GM19467 (cell line): ENCODE results near the gene OR51F2.
"Not testable (repeated sequence)": the region's sequence is repeated elsewhere in the genome, so short reads cannot be mapped to it uniquely, and the experiment has no call there.

Experiments used
- ATAC-seq: cut with Tn5 transposase; IDR thresholded peaks from one replicate; pipeline ENCODE4 v1.9.1; 2021; ENCODE audit warnings: mild to moderate bottlenecking, moderate library complexity; ENCODE audit not compliant: unreplicated experiment

Gene OR51F2, protein sequence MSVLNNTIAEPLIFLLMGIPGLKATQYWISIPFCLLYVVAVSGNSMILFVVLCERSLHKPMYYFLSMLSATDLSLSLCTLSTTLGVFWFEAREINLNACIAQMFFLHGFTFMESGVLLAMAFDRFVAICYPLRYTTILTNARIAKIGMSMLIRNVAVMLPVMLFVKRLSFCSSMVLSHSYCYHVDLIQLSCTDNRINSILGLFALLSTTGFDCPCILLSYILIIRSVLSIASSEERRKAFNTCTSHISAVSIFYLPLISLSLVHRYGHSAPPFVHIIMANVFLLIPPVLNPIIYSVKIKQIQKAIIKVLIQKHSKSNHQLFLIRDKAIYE

DNA sequence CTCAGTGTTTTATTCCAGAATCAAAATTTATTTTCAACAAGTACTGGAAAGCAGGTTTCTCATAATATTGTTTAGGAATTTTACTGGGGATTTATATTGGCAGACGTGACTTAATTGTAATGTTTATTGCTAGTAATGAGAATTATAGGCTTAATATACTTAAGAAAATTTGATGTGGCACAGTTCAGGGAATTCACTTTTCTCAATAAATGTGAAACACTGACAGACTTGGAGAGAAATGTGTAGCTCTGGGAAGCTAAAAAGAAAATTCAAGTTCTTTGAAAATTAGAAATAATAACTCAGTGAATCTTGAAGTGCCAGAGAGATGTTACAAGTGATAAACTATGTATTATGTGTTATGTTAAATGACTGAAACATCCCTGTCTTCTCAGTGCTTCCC, at the start of gene OR51F2:
TSS of gene OR51F2 (plus strand) at position 301 of the 400 bp plus-strand sequence. CDS start 101 bp downstream, outside the sequence.
- no peak for ATAC-seq

DNA sequence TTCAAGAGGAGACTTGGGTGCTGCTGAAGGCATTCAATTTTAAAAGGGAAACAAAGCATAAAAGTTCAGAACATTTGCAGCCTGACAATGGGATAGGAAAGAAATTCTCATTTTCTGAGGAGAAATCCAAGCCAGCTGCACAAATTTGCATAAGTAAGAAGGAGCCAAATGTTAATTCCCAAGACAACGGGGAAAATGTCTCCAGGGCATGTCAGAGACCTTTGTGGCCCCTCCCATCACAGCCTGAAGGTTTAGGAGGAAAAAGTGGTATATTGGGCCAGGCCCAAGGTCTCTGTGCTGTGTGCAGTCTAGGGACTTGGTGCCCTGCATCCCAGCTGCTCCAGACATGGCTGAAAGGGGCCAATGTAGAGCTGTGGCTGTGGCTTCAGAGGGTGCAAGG, 38.7 kb upstream of the OR51F2 start:
- ATAC-seq: no peak

DNA sequence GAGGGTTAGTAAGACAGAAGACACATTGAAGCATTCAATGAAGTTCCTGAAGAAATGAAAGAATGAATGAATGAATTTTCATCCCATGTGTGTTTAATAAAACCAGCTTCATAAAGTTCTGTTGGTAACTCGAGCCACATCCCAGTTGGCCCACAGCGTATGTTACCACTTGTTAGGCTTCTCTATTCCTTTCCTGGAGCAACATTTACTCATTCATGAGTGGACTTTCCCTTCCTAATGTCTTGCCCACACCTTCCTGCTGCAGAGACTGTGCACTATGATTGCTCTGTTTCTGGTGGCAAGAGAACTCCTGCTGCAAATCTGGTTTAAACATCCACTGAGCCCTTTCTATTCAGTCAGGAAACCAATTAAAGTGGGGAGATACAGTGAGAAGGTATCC, 23.9 kb upstream of the OR51F2 start:
- ATAC-seq: no peak

DNA sequence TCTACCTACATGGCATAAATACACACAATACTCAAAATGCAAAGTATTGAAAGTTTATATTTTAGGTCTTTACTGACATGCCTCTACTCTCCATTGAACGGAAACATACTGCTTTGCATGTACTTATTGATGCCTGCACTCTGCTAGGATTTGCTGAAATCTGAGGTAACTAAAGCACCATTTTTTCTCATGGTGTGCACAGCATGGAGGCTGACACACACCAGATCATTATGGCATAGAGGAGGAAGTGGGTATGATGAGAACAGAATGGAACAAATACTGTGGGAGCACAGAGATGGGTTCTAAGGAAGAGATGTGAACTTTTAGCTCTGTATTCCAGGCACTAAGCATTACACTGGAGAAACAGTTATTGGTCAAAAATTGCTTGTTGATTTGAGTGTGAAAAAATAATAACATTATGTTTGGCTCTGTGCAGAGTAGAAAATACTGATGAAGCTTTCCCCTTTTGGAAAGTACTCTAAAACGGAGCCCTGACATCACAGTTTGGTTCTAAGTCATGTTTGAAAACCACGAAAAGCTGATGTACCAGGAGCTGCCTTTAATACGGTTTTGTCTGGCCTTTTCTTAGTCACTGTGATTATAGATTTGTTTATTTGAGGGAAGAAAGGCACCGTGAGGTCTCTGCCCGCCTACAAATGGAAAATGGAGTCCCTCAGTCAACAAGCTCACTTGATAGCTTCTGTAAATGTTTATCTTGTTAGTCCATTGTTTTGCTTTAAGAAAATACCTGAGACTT, 22.5 kb upstream of the OR51F2 start:
- no peak for ATAC-seq

DNA sequence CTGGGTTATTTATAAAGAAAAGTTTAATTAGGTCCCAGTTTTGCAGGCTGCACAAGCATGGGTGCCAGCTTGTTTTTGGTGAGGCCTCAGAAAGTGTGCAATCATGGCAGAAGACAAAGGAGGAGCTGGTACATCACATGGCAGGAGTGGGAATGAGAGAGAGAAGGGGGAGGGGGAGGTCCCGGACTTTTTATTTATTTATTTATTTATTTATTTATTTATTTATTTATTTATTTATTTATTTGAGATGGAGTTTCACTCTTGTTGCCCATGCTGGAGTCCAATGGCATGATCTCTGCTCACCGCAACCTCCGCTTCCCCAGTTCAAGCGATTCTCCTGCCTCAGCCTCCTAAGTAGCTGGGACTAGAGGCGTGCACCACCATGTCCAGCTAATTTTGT, 19.8 kb upstream of the OR51F2 start:
- not testable (repeated sequence) for ATAC-seq

DNA sequence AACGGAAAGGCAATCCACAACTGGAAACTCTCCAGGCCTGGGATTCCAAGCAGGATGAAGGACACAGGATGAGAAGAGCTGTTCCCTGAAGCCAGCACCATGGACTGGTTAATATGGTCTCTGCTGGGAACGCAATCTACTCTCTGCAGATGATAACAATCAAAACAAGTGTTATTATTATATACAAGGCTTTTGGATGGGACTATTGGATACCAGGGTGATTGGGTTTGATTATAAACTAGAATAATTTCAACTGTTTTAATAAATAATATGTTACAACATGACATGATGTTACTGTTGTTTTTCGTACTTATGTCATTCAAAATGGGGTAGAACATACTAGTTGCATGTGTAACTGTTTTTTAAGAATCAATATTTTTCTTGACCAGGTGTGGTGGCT, 16.8 kb upstream of the OR51F2 start, which contains the start of gene OR52R1:
TSS of gene OR52R1 (minus strand) at position 101 of the 400 bp plus-strand sequence. CDS start at position 101, 0 bp downstream.
- no peak for ATAC-seq

DNA sequence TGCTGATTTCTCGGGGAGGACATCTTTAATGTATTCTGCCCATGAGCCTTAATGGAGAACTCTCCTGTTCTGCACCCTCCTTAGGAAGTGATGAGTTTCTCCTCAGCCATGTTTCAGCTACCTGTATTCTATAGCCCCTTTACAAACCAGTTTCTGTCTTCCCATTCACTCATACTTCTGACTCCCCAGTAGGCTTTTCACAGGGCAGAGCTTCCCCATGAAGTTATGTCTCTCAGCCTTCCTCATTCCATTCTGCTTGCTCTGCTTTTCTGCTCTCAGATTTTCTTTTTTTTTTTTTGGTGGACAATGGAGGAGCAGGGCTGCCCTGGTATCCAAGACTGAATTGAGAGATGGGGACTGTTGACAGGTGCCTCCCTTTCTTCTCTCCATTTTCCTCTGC, 12.6 kb upstream of the OR51F2 start:
- ATAC-seq: no peak

DNA sequence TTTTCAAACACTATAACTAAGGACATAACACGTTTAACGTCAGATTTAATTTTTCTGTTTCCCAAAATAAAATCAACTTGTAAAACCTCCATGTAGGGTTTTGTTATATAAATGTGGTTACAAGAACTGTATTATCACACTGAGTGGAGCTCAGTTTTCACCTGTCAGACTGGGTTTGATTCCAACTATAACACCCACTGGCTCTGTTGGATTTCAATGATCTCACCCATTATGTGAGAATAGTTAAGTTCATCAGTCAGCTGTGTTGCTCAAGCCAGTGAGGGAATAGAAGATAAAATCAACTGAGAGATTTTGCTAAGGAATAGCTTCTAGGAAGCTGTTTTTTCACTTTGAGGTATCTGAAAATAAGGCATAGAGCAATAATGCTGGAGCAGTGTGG, 11.9 kb upstream of the OR51F2 start:
- no peak for ATAC-seq

DNA sequence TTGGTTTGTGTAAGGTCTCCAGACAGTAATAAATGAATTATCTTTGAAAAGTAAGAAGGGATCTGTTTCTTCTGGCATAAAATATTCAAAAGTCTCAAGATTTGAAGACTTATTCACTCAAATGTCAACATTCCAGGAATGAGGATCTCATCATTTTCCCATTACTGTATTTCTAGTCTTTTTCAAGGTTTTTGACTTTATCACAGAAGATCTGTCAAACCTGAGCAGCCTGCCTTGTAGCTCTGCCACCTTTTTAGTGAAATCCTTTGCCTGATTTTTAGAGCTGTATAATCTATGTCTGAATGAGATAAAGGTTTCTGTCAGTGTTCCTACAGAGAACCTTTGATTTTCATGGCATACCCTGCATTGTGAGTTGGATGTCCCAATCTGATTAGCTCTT, 4.0 kb downstream of the OR51F2 start:
- no peak for ATAC-seq

DNA sequence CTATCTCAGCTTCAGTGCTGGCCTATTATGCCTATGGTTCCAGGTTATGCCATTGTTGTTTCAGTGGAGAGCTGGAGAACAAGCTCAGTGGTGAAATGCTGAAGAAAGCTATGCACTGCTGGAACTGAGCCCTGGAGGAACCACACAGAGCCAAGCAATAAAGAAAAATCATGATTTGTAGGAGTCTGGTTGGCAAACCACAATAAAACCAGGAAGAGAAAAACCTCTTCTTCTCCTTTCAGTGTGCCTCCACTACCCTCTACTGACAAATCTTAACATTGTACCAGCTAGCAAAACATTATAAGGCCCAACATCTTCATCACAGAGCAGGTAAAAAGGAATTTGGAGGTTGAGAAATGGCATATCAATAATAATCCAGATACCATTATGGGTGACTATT, 5.3 kb downstream of the OR51F2 start:
- ATAC-seq: no peak

DNA sequence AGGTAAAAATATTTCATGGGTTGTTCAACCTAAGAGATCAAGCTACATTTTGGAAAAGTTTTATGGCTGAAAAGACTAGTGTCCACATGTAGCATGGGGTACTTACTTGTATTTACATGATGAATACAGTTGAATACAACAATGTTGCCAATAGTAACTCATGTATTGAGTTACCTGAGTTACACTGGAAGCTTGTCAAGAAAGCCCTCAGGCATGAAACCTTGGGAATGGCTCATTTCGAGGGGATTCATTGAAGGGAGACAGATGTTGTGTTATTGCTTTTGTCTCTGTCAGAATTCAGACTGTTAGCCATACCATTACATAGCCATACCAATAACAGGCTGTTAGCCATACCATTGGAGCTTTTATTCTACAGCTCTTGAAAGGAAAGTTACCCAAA, 9.2 kb downstream of the OR51F2 start:
- ATAC-seq: no peak

DNA sequence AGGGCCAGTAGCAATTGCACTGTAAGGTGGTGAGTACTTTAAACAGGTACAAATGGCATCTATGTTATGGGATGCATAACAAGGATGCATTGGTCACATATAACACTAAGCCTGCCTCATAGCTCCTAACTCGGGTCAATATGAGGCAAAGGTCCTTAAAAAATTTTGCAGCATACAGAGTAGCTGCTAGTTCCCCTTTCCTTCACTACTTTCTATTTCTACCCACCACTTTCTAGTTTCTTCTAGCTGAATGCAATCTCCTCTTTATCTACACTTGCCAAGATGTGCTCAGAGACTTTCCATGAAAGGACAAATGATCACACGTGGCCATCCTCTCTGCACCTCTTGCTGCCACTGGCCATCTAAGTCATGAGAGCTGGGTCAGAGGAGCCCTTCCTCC, 9.8 kb downstream of the OR51F2 start:
- ATAC-seq: no peak

DNA sequence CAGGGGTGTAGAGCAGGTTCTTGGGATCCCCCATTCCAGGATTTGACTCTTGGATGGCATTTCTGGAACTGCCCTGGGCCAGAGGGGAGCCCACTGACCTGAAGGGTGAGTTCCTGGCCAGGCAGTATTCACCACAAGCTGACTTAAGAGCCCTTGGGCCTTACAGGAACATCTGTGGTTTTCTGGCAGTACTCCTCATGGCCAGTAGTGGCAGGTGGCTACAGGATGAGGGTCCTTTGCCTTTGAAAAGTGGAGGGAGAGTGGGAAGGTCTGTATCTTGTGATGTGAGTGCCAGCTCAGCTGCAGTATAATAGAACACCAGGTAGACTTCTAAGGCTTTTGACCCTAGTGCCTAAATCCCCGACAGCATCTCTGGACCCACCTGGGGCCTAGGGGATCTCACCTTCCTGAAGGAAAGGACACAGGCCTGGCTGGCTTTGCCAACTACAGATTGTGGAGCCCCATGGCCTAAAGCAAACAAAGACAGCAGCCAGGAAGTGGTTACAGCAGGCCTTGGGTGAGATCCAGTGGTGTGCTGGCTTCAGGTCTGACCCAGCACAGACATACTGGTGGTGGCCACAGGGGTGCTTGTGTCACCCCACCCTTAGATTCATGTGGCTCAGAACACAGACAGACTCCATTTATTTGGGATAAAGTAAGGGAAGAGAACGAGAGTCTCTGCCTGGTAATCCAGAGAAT, 18.9 kb downstream of the OR51F2 start:
- no peak for ATAC-seq

DNA sequence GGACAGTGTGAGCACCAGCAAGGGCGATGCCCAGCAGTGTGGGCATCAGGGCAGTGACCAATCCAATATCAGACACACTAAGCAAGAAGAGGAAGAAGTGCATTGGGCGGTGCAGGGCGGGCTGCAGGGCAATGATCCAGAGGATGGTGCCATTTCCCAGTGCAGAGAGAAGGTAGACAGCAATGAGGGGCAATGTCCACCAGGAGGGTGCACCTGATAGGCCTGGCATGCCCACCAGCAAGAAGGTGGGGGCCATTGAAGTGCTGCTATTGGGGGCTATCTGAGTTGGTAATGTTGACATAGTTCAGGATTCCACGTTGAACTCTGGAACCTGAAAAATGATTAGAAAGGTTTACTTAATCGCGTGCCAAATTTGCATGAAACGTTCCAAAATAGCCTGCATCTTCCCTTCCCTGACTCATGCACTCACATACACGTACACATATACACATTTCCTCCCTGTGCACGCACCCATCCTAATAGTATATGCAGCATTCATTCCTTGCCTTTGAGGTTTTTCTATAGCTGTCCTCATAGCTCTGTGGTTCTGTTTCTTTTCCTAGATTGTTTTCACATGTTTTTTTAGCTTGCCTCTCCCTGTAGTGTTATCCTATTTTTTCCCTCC, 27.9 kb downstream of the OR51F2 start, which contains the start of gene OR51S1:
TSS of gene OR51S1 (minus strand) at position 301 of the 625 bp plus-strand sequence. CDS start at position 301, 0 bp downstream.
- no peak for ATAC-seq

DNA sequence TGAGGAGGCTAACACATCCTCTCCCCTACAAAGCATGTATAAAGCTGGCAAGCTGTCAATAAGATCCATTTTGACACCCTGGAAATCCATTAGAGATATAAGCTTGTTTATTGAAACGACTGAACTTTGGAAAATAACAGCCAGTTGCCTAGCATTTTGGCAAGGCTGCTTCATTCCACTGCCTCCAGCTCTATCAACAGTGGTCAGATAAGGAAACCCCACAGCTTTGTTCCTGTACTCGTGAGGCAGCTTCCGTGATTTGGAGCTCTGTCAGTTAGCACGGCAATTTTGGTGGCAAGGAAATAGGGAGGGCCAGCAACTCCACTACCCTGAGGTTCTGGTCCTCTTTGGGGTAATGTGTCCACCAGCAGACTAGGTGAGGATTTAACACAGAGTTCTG, 29.9 kb downstream of the OR51F2 start:
- ATAC-seq: no peak

DNA sequence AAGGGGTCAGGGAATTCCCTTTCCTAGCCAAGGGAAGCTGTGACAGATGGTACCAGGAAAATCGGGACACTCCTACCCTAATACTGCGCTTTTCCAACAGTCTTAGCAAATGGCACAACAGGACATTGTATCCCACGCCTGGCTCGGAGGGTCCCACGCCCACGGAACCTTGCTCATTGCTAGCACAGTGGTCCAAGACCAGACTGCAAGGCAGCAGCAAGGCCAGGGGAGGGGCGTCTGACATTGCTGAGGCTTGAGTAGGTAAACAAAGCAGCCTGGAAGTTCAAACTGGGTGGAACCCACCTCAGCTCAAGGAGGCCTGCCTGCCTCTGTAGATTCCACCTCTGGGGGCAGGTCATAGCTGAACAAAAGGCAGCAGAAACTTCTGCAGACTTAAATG, 33.2 kb downstream of the OR51F2 start:
- ATAC-seq: not testable (repeated sequence)

DNA sequence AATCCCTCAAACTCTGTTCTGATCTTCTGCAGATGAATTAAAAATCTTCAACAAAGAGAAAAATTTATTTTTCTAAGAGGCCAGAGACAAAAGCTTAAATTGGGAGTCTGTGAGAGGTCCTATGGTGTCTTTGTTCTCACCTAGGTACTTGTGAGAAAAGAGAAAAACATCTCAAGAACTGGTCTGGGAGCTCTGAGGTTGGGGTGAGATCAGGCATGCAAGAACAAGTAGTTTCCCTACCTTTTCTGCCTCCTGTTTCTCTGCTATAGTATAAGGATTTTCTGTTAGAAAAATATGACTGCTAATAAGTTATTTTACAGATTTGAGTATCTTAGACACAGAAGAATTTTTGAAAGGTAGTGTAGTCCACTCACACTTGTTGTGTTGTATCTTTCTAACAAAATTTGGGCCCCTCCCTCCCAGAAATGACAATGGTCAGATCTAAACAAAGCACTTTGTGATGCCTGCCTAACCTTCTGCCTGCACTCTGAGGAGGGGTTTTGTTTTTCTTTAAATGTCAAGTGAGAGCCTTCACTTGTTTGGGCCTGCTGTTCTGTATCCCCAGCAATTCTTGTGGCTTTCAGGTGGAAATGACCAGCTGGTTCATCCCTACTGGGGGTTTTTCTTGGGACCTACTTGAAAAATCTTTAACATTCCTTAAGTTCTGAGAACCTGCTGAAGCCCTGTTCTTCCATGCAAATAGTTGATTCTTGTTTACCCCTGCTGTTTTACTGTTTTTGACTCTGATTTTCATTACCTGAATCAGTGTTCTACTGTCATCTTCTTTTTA, 41.5 kb downstream of the OR51F2 start:
- ATAC-seq: no peak

DNA sequence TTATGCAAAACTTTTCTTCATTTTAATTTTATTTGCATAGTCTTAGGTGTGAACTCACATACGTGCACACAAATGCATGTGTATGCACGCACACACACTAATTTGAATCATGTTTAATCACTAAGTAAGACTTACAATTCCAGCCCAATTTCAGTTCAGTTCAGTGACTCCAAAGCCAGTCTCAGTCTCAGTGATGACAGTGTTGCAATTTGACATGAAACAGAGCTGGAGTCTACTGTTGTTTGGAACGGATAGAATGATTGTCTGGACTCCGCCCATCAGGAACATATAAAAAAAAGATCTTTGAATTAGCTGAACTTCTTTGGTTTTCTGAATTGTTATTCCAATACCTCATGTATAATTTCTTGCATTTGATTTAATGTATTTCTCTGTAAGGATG, 42.8 kb downstream of the OR51F2 start:
- no peak for ATAC-seq

DNA sequence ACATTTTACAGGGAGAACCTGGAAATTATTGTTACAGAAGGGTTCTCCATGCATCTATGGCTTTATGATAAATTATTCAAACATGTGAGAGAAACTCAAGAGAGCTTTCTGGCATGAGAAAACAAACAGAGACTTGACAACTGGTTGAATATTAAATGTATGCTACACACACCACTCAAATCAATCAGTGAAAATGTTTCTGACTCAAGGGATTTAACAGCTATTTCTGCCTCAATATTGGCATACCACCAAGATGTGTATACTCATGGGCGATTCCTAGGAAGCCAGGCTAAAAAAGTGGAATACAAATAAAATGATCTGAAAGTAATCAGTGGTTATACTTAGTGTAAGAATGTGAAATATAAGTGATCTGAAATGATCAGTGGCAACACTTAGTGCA, 44.7 kb downstream of the OR51F2 start:
- no peak for ATAC-seq
